Lower leg skin (tissue), 4 donors: ENCODE results near the gene ERC1. TPM values are rescaled to one million over a fixed set of nuclear protein-coding genes. Genes with fewer than 3 reads are reported as not detected.

Experiments used
- DNase-seq, 2 donors: peaks; one replicate each; pipeline ENCODE4 v3.0.0-alpha.2; 2019; ENCODE audit warnings: low spot score in 2 of 2
- H3K4me3 ChIP-seq: fragments of 200-600 bp; sonication (generic); 2 replicates; pipeline ENCODE4 v1.5.1; 2017; ENCODE audit warnings: mild to moderate bottlenecking, low read depth; ENCODE audit not compliant: poor library complexity, severe bottlenecking
- POLR2A ChIP-seq, 2 donors: fragments of 450-650 bp; IDR thresholded peaks; one replicate each; pipeline ENCODE4 v1.6.1; 2016 to 2017; ENCODE audit warnings: antibody characterized with exemption in 2 of 2, mild to moderate bottlenecking in 1 of 2, moderate library complexity in 1 of 2
- WGBS, 2 donors: methylation state at CpG; one replicate each; pipeline ENCODE4 v1.1.5; 2018; 5-methylcytosine and 5-hydroxymethylcytosine counted together
- intact Hi-C: fragments of 100-400 bp; cut with DNase I; formaldehyde crosslinking; loops from one replicate; pipeline ENCODE4 v1.15.0; 2023; ENCODE audit warnings: low total_unique reads
- total RNA-seq, 4 donors: library from RNA; depleted of rRNA; stranded (reverse); fragments of >200 nt; gene quantifications; one replicate each; pipeline ENCODE4 v1.1.0, GENCODE V29; 2016
- TF ChIP-seq, protein P1 (sequence below), 3 donors: fragments of 450-650 bp; IDR thresholded peaks; one replicate each; pipeline ENCODE4 v1.5.1; 2016; ENCODE audit warnings: antibody characterized with exemption in 3 of 3, mild to moderate bottlenecking in 3 of 3, moderate library complexity in 2 of 3

Gene ERC1
- total RNA-seq, 4 donors from 2014 or later, result 22.1 to 42.7 (median 29.7) TPM

DNA sequence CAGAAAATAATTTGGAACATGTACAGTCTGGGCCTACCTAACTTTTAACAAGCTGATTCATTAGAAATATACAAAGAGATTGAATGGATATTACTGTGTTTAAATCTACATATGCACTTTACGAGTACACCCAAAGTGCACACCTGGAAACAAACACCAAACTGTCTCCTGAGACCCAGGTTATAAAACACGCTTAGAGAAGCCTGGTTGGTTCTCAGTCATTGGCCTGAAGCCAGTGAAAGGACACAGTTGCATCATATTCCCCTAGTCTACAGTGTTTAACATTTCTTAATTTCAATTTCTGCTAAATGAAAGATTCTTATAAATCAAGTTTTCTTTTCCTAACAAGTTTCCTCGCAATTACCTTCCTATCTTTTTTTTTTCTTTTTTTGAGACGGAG lies 393.9 kb downstream of the ERC1 start:
- WGBS, 2 donors, result 79 to 86% methylated on average over 4 of the region's 4 CpGs
- no peak overlapping the region for H3K4me3 ChIP-seq
- intact Hi-C loops, result no loop called here
- TF ChIP-seq POLR2A (IDR thresholded peaks at IDR 0.05), result no peak
- TF ChIP-seq, protein P1, sequence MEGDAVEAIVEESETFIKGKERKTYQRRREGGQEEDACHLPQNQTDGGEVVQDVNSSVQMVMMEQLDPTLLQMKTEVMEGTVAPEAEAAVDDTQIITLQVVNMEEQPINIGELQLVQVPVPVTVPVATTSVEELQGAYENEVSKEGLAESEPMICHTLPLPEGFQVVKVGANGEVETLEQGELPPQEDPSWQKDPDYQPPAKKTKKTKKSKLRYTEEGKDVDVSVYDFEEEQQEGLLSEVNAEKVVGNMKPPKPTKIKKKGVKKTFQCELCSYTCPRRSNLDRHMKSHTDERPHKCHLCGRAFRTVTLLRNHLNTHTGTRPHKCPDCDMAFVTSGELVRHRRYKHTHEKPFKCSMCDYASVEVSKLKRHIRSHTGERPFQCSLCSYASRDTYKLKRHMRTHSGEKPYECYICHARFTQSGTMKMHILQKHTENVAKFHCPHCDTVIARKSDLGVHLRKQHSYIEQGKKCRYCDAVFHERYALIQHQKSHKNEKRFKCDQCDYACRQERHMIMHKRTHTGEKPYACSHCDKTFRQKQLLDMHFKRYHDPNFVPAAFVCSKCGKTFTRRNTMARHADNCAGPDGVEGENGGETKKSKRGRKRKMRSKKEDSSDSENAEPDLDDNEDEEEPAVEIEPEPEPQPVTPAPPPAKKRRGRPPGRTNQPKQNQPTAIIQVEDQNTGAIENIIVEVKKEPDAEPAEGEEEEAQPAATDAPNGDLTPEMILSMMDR (IDR thresholded peaks at IDR 0.05), result no peak
- no peak for DNase-seq

DNA sequence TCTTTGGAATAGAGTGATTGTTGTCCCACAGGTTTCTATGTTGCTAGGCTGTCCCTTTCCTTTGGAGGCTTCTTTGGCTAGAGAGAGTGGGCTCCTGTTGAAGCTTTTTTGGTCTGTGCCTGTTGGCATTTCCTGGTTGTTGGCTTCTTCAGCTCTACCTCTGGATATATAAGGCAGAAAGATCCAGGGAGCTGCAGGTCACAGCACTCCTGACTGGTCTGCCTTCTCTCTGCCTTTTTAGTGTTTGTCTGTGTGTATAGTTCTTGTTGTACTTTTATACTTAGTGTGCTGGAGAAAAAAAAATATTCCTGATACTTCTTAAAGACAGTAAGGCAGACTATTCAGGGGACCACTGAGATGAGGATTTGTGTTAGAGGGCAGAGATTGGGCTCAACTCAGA lies 400.7 kb downstream of the ERC1 start:
- no peak for DNase-seq
- no peak overlapping the region for H3K4me3 ChIP-seq
- intact Hi-C loops, result no loop called here
- TF ChIP-seq POLR2A (IDR thresholded peaks at IDR 0.05), result no peak
- TF ChIP-seq, protein P1 (IDR thresholded peaks at IDR 0.05), result no peak

DNA sequence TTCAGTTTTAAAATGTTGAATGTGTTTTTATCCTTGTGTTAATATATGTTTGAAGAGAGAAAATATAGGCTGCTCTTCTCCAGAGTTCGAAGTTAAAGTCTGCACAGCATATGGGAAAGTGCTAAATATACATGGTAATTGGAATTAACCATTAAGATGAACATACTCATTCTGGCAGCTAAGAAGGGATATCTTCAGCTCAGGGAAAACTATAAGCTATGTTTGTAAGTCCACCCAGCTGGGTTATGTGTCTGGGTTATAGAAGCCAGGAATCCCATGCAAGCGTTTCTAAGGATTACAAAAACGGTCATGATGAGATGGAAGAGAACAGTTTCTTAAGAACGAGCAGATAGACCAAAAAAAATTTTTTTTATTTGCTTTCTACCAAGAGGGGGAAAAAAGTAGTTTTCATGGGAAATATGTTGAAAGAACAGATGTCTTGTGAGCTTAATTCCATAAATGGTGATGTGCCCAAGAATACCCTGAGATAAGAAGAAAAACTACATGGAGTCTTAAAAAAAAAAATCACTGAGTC lies 404.5 kb downstream of the ERC1 start:
- intact Hi-C loops, result no loop called here
- no peak for TF ChIP-seq POLR2A (IDR thresholded peaks at IDR 0.05)
- TF ChIP-seq, protein P1 (IDR thresholded peaks at IDR 0.05), result no peak
- H3K4me3 ChIP-seq, result no peak overlapping the region
- DNase-seq, result no peak
- WGBS, 2 donors, result 87 to 93% methylated on average over 4 of the region's 4 CpGs

DNA sequence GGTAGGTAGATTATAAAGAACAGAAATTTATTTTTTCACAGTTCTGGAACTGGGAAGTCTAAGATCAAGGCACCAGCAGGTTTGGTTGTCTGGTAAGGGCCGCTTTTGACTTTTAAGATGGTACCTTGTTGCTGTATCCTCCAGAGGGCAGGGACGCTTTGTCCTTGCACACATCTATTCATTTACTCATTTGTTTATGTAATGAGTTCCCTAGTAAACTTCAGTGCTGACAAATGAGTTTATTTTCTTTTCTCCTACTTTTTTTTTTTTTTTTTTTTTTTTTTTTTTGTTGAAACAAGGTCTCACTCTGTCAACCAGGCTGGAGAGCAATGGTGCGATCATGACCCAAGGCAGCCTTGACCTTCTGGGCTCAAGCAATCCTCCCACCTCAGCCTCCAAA lies 407.6 kb downstream of the ERC1 start:
- no peak for DNase-seq
- H3K4me3 ChIP-seq, result no peak overlapping the region
- TF ChIP-seq, protein P1 (IDR thresholded peaks at IDR 0.05), result no peak
- no peak for TF ChIP-seq POLR2A (IDR thresholded peaks at IDR 0.05)
- whole genome bisulfite sequencing, 2 donors, result 94 to 98% methylated on average over 3 of the region's 3 CpGs
- intact Hi-C loops, result no loop called here

DNA sequence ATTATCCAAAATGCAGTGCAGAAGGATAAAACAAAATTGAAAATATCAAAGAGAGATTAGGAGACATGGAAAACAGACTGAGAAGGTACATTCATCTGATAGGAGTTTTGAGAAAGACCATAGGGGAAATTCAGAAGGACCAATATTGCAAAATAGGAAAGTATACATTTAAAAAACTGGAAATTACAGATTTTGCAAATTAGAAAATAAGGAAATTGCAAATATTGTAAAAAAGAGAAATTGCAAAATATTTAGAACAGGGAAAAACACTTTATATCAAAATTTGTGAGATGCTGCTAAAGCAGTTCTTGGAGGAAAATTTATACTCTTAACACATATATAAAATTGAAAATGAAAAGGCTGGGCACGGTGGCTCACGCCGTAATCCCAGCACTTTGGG lies 410.9 kb downstream of the ERC1 start:
- TF ChIP-seq, protein P1 (IDR thresholded peaks at IDR 0.05), result no peak
- no peak for TF ChIP-seq POLR2A (IDR thresholded peaks at IDR 0.05)
- DNase-seq, result no peak
- H3K4me3 ChIP-seq, result no peak overlapping the region
- intact Hi-C loops, result no loop called here
- 95 to 98% methylated on average over 3 of the region's 3 CpGs for WGBS, 2 donors

DNA sequence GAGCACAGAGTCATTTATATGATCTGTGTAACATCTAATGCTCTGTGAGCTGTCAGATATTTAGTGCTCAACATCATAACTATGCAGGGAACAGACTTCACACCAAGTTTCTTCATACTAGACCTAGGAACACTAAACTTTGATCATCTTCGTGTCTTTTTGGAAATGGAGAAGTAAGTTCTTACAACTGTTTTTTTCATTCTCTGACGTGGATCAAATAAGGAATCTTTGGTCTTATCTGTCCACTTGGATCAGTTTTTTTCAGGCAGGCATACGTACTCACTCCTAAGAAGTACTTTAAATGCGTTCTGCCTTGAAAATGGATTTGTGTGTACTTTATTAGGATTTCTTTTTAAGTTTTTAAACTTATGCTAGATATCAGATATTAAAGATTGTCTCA lies 412.4 kb downstream of the ERC1 start:
- no peak for TF ChIP-seq POLR2A (IDR thresholded peaks at IDR 0.05)
- TF ChIP-seq, protein P1 (IDR thresholded peaks at IDR 0.05), result no peak
- 91 to 92% methylated on average over 4 of the region's 4 CpGs for WGBS, 2 donors
- no peak overlapping the region for H3K4me3 ChIP-seq
- DNase-seq, result no peak
- intact Hi-C loops, result no loop called here
